T47D (cell line): Measurements from ENCODE around the gene RGL1.

Experiments
- DNase-seq, 2 experiments: peaks; one replicate each; pipeline versions ENCODE4 v3.0.0 to v3.0.0-alpha.2; 2011 to 2012; ENCODE audit warnings: low read depth in 1 of 2, low spot score in 1 of 2
- JUND ChIP-seq: IDR thresholded peaks from 2 replicates; pipeline ENCODE4 v1.6.1; 2012; ENCODE audit warnings: low read depth
- in situ Hi-C: cut with HindIII; loops from 2 replicates; pipeline ENCODE4 v1.10.0; 2016; ENCODE audit warnings: low sequenced_read_pairs, low pct_unique_long_range_greater_than_20kb

The RGL1 gene

GRCh38 chr1:183817576-183818288, 12.8 kb downstream of the RGL1 start:
- no peak for TF ChIP-seq JUND
- in situ Hi-C loops: no loop called here
- no peak for DNase-seq

GRCh38 chr1:183819059-183819458, 14.1 kb downstream of the RGL1 start:
- DNase-seq: no peak
- in situ Hi-C loops: no loop called here
- no peak for TF ChIP-seq JUND

DNA sequence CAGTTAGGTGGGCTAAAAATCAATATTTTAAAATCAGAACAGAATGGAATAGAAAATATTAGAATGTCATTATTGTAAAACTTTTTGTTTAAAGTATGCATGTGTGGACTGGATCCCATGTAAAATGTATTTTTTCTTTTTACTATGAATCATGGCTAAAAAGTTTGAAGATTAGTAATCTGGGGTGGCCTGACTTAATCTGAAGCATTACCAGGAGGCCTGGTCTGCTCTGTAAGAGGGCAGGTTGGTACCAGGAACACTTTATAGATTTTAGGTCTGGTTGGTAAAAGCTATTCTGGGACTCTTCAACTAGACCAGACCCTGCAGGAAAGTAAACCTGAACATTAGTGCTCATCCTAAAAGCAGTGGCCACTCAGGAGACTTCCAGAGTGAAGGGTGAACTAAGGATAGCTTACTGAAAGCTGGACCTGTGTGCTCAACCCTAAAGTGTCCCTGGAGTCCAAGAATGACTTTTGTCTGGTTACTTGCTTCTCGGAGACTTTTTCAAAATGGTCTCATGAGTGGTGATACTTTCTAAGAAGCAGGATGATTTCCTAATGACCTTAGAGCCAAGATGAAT, 16.5 kb downstream of the RGL1 start:
- no peak for TF ChIP-seq JUND
- DNase-seq: no peak
- in situ Hi-C loops: no loop called here

GRCh38 chr1:183821889-183822611, 17.1 kb downstream of the RGL1 start:
- in situ Hi-C loops: no loop called here
- no peak for DNase-seq
- no peak for TF ChIP-seq JUND

- no peak for TF ChIP-seq JUND
- in situ Hi-C loops: no loop called here
- DNase-seq: no peak
These were observed 19.4 kb downstream of the RGL1 start for GRCh38 chr1:183824291-183824690.

- DNase-seq: no peak
- in situ Hi-C loops: no loop called here
- TF ChIP-seq JUND: no peak
These were observed 22.9 kb downstream of the RGL1 start for GRCh38 chr1:183827801-183828200.

DNA sequence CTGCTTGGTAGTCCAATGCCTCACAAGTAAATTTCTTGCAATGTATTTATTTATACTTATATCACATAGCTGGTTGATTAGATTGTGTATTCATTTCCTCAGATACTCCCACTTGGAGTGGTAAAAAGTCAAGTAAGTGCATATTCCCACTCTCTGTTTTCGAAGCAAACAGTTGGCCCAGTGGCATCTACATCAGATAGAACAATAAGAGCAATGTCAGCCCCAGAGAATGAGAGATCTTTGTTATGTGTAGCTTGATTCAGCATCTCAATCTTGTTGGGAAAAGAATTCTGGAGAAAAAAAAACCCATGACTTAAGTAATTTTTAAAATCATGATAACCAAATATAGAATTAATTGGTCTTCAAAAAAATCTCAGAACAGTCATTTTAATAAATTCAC, 25.5 kb downstream of the RGL1 start:
- DNase-seq: no peak
- in situ Hi-C loops: no loop called here
- TF ChIP-seq JUND: no peak

GRCh38 chr1:183831311-183831710, 26.4 kb downstream of the RGL1 start:
- TF ChIP-seq JUND: no peak
- DNase-seq: no peak
- in situ Hi-C loops: no loop called here

DNA sequence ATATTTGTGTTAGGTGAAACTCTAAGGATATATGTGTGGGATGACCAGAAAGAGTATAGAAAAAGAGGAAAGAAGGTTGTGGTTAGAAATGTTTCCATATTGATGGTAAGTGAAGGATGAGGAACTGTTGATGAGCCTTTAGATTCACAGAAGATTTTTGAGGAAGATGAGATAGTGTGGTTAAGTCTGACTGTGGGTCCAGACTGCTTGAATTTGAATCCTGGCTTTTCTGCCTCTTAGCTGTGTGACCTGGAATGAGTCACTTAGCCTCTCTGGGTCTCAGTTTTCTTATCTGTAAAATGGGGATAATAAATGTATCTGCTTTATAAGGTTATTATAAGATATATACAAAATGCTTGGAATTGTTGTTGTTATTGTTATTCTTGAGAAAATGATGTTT, 27.5 kb downstream of the RGL1 start:
- no peak for DNase-seq
- TF ChIP-seq JUND: no peak
- in situ Hi-C loops: no loop called here

GRCh38 chr1:183834568-183834967, 29.6 kb downstream of the RGL1 start:
- in situ Hi-C loops: no loop called here
- DNase-seq: no peak
- TF ChIP-seq JUND: no peak

DNA sequence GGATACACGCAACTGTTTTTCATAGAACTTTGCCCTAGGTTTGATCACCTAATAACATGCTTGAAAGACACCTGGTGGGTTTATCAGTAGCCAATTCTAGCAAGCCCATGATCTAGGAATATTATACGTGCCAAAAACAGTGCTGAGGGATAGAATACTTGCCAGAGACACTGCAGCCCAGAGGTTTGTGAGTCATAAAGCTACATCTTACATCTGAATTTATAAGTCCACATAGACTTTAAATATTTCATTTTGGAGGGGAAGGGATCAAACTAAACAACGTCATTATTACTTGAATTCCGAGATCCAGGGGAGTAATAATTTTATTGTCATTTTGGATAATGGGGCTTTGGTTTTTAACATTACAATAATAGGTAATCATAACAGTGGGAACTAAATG, 31.7 kb downstream of the RGL1 start:
- no peak for TF ChIP-seq JUND
- in situ Hi-C loops: no loop called here
- no peak for DNase-seq

DNA sequence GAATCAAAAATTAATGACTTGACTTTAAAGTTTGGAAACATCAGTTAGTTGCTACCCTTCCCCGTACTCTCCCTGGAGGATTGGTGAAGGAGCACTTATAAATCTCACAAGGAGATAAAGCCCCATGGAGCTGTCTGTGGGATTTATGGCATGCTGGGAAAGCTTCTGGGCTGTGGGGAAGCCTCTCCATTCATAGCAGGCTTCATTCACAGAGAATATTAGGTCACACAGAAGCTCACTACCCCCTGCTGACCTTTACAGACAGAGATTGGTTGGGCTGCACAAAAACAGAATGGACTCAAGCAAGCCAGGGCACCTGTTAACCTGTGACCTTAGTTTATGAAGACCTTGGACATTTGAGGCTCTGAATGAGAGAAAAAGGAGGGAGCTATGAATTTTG, 32.1 kb downstream of the RGL1 start:
- DNase-seq: no peak
- in situ Hi-C loops: no loop called here
- no peak for TF ChIP-seq JUND

DNA sequence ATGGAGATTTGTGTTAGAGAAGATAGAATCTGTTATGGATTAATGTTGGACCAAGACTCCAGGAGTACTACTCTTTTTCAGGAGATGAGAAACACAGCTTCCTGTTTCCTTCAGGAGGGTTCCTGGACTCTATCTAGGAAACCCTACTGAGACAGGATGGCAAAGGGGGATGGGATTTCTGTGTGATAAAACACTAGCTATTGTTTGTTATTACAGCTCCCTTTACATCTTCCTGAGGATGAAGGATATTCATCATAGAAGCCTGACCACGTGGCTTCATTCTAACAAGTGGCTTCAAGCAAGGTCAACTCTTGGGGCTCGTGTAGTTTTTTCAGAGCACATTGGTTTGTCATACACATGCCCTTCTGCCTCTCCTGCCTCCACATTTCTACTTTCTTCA, 33.3 kb downstream of the RGL1 start:
- no peak for DNase-seq
- no peak for TF ChIP-seq JUND
- in situ Hi-C loops: no loop called here

- no peak for TF ChIP-seq JUND
- no peak for DNase-seq
- in situ Hi-C loops: no loop called here
These were observed 35.2 kb downstream of the RGL1 start for GRCh38 chr1:183840140-183840539.
